HG03378 (cell line): ENCODE data around the gene LRRC4C.
A peak's percentile ranks its signal among the peaks of the same experiment; 100 is the strongest.
"Not testable (repeated sequence)": the region's sequence is repeated elsewhere in the genome, so short reads cannot be mapped to it uniquely, and the experiment has no call there.

ENCODE experiments used
- ATAC-seq: cut with Tn5 transposase; IDR thresholded peaks from one replicate; pipeline ENCODE4 v1.9.1; 2021; ENCODE audit warnings: mild to moderate bottlenecking, moderate library complexity; ENCODE audit not compliant: unreplicated experiment

Gene LRRC4C

DNA sequence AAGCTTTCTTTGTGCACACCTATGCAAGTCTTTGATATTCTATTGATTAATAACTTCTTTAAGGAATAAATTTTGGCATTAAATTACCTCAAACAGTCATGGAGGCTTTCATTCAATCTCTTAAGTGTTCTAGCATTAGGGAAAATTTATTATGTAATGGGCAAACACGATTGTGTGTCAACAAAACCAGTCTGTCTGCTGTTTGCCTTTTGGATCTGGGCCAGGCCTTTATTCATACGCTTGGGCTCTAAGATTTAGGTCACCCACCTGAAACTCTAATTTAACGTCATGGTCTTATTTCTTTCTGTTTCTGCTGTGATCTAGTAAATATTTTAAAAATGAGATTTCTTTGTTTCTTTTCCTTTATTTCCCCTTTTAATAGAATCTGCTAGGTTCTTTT lies 1270.6 kb downstream of the LRRC4C start:
- ATAC-seq: no peak

GRCh38 chr11:40187295-40187694 lies 1272.2 kb downstream of the LRRC4C start:
- no peak for ATAC-seq

DNA sequence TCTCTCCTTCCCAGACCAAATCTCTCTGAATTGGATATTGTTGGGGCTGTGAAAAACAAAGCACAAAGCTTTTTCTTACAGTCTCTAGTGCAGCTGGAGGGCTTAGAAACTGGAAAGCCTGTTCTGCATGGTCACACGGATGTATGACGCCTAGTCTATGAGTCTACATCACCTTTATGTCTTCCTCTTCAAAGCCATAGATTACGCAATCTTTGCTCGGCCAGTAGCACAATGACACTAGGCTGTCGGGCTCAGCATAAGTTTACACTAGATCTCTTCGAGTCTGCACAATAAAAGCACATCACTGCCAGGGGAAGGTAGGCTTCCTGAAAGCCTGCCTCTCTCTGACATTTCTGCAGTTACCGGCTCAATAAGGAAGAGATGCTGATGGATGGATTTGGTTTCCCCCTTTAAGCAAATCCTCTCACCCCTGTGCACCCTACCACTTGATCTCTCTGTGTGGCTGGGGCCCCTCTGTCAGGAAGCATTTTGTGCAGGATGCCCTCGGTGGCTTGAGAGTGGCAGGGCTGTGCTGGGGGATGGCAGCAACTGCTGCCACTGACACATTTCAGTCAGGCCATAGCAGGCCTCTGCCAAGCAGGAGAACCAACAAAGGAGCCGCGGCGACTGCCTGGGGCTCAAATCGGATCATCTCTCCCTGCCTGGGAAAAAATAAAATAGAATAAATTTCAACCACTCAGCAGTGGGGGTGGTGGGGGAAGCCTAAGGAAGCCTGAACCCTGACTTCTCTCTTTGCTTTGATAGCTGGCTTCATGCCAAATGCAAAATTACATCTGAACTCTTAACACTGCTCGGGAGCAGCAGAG lies 1272.8 kb downstream of the LRRC4C start:
- no peak for ATAC-seq

DNA sequence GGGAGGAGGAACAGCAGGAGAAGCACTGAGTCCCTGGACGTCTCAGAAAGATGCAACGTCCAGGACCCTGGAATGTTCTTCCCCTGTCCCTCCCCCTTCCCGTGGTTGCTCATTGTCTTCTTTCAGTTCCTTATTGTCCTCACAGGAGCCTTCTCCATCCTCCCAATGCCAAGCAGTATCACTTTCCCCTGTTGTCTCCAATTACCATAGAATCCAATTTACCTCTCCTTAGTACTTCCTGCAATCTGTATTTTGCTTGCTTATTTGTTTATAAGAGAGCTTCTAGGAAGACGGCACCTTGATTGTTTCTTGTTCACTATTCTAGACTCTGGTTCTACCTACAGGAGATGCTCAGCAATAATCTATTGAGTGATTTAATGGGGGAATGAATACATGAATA lies 1273.7 kb downstream of the LRRC4C start:
- no peak for ATAC-seq

- ATAC-seq: peak; percentile 86
Measured at GRCh38 chr11:40183073-40184064, 1276.1 kb downstream of the LRRC4C start.

DNA sequence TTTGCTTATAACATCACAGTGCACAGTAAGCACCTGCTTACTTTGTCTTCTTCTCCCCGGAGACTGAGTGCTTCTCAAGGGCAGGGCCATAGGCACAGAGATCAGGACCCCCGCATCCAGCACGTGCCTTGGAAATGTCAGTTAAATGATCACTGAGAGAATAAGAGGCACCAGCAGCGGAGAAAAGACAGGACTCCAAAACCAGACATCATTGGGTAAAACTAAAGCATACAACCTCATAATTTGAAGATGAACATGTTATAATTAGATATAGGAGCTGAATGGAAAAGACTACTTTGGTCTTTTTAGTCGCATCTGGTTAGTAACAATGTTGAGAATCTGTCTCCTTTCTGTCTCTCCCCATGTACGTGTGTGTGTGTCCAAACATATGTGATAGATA lies 1279.9 kb downstream of the LRRC4C start:
- no peak for ATAC-seq

GRCh38 chr11:40178470-40178869 lies 1281.0 kb downstream of the LRRC4C start:
- no peak for ATAC-seq

DNA sequence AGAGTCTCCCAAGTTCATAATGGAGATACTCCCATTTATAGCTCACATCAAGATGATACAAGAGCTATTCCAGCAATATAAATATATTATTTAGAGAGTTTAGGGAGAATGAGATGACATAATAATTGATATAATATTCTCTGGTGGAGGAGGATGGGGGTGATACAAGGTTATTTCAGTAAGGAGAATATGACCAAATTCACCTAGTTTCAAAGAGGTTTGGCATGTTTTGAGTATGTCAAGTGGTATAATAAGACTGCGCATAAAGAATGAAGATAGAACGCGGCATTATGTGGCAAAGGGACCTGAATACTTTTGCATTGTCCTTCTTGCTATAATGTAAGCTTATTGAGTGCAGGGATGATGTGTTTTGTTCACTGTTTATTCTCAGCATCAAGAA lies 1283.5 kb downstream of the LRRC4C start:
- ATAC-seq: no peak

DNA sequence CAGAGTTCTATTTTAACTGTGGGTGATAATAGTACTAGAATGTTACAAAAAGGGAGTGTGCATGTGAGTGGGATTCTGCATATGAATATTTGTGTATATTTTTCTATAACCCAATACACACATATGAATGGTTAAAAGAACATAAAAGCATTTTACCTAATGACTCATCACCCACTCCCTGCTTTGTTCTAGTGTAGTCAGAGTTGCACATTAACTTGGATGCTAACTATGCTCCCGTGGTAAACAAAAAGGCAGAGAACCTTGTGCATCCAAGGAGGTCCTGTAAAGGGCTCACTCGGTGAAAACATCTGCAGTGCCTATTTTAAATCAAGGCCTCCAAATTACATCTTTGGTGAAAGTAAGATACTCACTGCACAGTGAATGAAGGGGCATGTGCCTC lies 1289.4 kb downstream of the LRRC4C start:
- ATAC-seq: no peak

GRCh38 chr11:40168414-40168813 lies 1291.0 kb downstream of the LRRC4C start:
- ATAC-seq: peak; percentile 87

- not testable (repeated sequence) for ATAC-seq
Measured at GRCh38 chr11:40167805-40168204, 1291.6 kb downstream of the LRRC4C start.

- no peak for ATAC-seq
Measured at GRCh38 chr11:40166892-40167291, 1292.6 kb downstream of the LRRC4C start.

- ATAC-seq: no peak
Measured at GRCh38 chr11:40162901-40163883, 1296.3 kb downstream of the LRRC4C start.

- no peak for ATAC-seq
Measured at GRCh38 chr11:40161854-40162410, 1297.5 kb downstream of the LRRC4C start.

DNA sequence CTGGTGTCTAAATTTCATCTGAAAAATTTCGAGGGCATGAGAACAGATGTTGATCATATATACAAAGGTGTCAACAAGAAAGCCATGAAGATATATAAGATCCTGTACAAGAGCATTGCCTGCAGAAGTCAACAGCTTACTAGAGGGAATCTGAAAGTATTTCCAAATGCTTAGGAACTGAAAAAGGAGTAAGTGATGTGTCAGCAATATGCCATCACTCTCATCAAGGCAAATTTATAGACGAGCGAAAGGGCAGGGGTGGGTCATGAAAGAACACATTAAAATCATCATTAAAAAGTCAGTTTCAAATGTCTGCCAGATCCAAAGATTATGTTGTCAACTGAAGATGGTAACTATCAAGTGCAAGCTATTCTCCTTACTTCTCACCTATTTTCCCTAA lies 1299.0 kb downstream of the LRRC4C start:
- ATAC-seq: no peak

DNA sequence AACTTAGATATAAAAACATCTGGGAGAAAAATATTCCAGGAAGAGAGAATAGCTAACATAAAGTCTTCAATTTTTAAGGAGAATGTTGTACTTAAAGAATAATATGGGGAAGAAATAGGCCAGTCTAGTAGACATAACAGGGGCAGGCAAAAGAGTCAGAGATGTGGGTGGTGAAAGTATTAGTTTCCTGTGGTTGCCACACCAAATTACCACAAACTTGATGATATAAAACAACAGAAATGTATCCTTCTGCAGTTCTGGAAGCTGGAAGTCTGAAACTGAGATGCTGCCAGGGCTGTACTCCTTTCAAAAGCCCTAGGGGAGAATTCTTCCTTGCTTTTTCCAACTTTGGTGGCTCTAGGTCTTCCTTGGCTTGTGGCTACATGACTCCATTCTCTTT lies 1309.7 kb downstream of the LRRC4C start:
- no peak for ATAC-seq

- ATAC-seq: no peak
Measured at GRCh38 chr11:40140560-40140959, 1318.9 kb downstream of the LRRC4C start.

DNA sequence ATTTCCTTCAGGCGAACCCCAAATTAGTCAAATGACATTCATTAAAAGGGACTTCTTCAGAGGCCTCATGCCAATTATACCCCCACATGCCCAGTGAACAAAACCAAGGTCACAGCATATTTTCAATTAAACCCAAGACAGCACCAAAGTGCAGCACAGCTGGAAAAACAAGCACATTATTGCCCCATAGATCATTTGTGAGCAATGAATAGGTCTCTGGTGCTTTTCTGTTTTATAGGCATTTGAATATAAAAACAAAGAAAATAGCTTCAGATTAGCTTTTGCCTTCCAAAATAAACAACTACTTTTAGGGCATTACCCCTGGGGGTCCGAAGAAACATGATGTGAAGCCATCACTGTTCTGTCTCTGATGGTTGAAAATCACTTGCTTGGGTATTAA lies 1319.9 kb downstream of the LRRC4C start:
- no peak for ATAC-seq

GRCh38 chr11:40139066-40139465 lies 1320.4 kb downstream of the LRRC4C start:
- ATAC-seq: no peak
